Astrocyte (in vitro differentiated cells and primary cell): ENCODE data around the gene CFL1. TPM values are rescaled to one million over a fixed set of nuclear protein-coding genes. Genes with fewer than 3 reads are reported as not detected.

ENCODE experiments used
- DNase-seq: peaks from one replicate; pipeline ENCODE4 v3.0.0-alpha.2; 2010; ENCODE audit warnings: low read depth
- FAIRE-seq: peaks from 2 replicates; lab custom pipeline; 2011; peaks lifted over from hg19 to GRCh38; lab: Jason Lieb, UNC
- H2AFZ ChIP-seq: 2 replicates; pipeline ENCODE4 v1.6.0; 2012; ENCODE audit warnings: low read depth, low read length, inconsistent platforms
- H3K27ac ChIP-seq: 2 replicates; pipeline ENCODE4 v1.5.1; 2011; ENCODE audit warnings: low read depth, low read length, inconsistent platforms
- H3K27me3 ChIP-seq: 2 replicates; pipeline ENCODE4 v1.6.0; 2011; ENCODE audit warnings: low read length, inconsistent platforms; ENCODE audit not compliant: insufficient read depth
- H3K36me3 ChIP-seq: 2 replicates; pipeline ENCODE4 v1.5.1; 2011; ENCODE audit warnings: low read length, inconsistent platforms; ENCODE audit not compliant: insufficient read depth
- H3K4me1 ChIP-seq: 2 replicates; pipeline ENCODE4 v1.5.1; 2011; ENCODE audit warnings: low read length, inconsistent platforms; ENCODE audit not compliant: insufficient read depth
- H3K4me2 ChIP-seq: 2 replicates; pipeline ENCODE4 v1.6.0; 2012; ENCODE audit warnings: low read length, inconsistent platforms
- H3K4me3 ChIP-seq: 2 replicates; pipeline ENCODE4 v1.5.1; 2011; ENCODE audit warnings: low read depth, mild to moderate bottlenecking, low read length, inconsistent platforms; ENCODE audit not compliant: insufficient read depth
- H3K79me2 ChIP-seq: 2 replicates; pipeline ENCODE4 v1.6.0; 2012; ENCODE audit warnings: mild to moderate bottlenecking, low read length, inconsistent platforms; ENCODE audit not compliant: insufficient read depth
- H3K9ac ChIP-seq: 2 replicates; pipeline ENCODE4 v1.6.0; 2012; ENCODE audit warnings: mild to moderate bottlenecking, low read length, inconsistent platforms
- H3K9me3 ChIP-seq: 2 replicates; pipeline ENCODE4 v1.5.1; 2012; ENCODE audit warnings: low read depth, mild to moderate bottlenecking, low read length, inconsistent platforms; ENCODE audit not compliant: insufficient read depth
- H4K20me1 ChIP-seq: 2 replicates; pipeline ENCODE4 v1.6.0; 2012; ENCODE audit warnings: low read length, inconsistent platforms; ENCODE audit not compliant: insufficient read depth
- H3K27ac Mint-ChIP-seq: one replicate; pipeline ENCODE4 v1.8.0; 2021; ENCODE audit warnings: mild to moderate bottlenecking, mixed read lengths; ENCODE audit not compliant: unreplicated experiment
- H3K27me3 Mint-ChIP-seq: one replicate; pipeline ENCODE4 v1.8.0; 2021; ENCODE audit warnings: low read depth, mixed read lengths; ENCODE audit not compliant: unreplicated experiment
- H3K36me3 Mint-ChIP-seq: one replicate; pipeline ENCODE4 v1.8.0; 2021; ENCODE audit warnings: low read depth, mixed read lengths; ENCODE audit not compliant: unreplicated experiment
- H3K4me1 Mint-ChIP-seq: one replicate; pipeline ENCODE4 v1.8.0; 2021; ENCODE audit warnings: low read depth, mixed read lengths; ENCODE audit not compliant: unreplicated experiment
- H3K4me3 Mint-ChIP-seq: one replicate; pipeline ENCODE4 v1.8.0; 2021; ENCODE audit warnings: mild to moderate bottlenecking, moderate library complexity, mixed read lengths; ENCODE audit not compliant: unreplicated experiment
- H3K9me3 Mint-ChIP-seq: one replicate; pipeline ENCODE4 v1.8.0; 2021; ENCODE audit warnings: mild to moderate bottlenecking, mixed read lengths; ENCODE audit not compliant: unreplicated experiment
- EZH2 ChIP-seq: IDR thresholded peaks from 2 replicates; pipeline ENCODE4 v1.6.1; 2012; ENCODE audit warnings: mild to moderate bottlenecking, low read length, inconsistent platforms; ENCODE audit not compliant: insufficient read depth
- total RNA-seq: library from RNA; stranded (reverse); gene quantifications from 2 replicates; pipeline ENCODE4 v1.2.1, GENCODE V29; 2021
- TF ChIP-seq, protein P1 (sequence below): IDR thresholded peaks from 2 replicates; pipeline ENCODE4 v1.5.1; 2011; ENCODE audit warnings: low read depth, mild to moderate bottlenecking, inconsistent platforms, low read length, moderate library complexity; ENCODE audit not compliant: insufficient read depth

Gene CFL1
- total RNA-seq, 1 donor from 2014 or later = 1,931 TPM

DNA sequence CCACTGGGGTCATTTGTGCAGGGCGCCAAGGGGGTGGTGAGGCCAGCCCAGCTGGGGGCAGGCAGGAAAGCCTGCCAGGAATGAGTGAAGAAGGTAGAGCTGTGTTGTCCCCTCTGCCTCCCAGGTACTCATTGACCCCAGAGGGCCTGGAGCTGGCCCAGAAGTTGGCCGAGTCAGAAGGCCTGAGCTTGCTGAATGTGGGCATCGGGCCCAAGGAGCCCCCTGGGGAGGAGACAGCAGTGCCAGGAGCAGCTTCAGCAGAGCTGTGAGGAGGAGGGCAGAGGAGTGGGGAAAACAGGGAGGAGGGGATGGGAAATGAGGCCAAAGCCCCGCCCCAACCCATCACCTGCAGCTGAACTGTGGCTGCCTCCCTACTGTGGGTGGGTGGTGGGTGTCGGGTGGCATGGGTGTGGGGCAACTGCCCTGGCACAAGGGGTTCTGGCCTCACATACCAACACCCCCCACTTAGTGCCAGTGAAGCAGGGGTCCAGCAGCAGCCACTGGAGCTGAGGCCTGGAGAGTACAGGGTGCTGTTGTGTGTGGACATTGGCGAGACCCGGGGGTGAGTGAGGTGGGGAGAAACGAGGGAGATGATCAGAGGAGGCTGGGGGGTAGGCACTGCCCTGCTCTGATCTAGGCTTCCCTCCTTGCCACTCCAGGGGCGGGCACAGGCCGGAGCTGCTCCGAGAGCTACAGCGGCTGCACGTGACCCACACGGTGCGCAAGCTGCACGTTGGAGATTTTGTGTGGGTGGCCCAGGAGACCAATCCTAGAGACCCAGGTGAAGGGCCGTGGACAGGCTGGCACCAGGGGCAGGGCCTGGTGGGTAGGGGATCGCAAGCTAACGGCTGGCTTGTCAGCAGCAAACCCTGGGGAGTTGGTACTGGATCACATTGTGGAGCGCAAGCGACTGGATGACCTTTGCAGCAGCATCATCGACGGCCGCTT lies 5.2 kb upstream of the CFL1 start:
- Histone ChIP-seq H3K36me3 (peaks cover 26% of the 10 kb centered on the region), H3K4me3 (no peak overlapping the region), H3K27me3 (no peaks in the 10 kb centered on the region), H3K79me2 (peaks cover 42% of the 10 kb centered on the region), H3K9ac (peak overlapping the region; percentile 89), H4K20me1 (peaks cover 64% of the 10 kb centered on the region), H2AFZ (no peak overlapping the region), H3K4me1 (peaks cover 39% of the 10 kb centered on the region), H3K4me2 (peak overlapping the region; percentile 96), H3K27ac (no peak overlapping the region), H3K9me3 (no peaks in the 10 kb centered on the region)
- Mint-ChIP-seq H3K27me3 (no peaks in the 10 kb centered on the region), H3K27ac (peak overlapping the region; percentile 47), H3K4me1 (peaks cover 16% of the 10 kb centered on the region), H3K9me3 (no peaks in the 10 kb centered on the region), H3K4me3 (peak overlapping the region; percentile 95), H3K36me3 (peaks cover 13% of the 10 kb centered on the region)
- FAIRE-seq (no peak), DNase-seq (no peak)
- no peak for TF ChIP-seq EZH2
- TF ChIP-seq, protein P1, sequence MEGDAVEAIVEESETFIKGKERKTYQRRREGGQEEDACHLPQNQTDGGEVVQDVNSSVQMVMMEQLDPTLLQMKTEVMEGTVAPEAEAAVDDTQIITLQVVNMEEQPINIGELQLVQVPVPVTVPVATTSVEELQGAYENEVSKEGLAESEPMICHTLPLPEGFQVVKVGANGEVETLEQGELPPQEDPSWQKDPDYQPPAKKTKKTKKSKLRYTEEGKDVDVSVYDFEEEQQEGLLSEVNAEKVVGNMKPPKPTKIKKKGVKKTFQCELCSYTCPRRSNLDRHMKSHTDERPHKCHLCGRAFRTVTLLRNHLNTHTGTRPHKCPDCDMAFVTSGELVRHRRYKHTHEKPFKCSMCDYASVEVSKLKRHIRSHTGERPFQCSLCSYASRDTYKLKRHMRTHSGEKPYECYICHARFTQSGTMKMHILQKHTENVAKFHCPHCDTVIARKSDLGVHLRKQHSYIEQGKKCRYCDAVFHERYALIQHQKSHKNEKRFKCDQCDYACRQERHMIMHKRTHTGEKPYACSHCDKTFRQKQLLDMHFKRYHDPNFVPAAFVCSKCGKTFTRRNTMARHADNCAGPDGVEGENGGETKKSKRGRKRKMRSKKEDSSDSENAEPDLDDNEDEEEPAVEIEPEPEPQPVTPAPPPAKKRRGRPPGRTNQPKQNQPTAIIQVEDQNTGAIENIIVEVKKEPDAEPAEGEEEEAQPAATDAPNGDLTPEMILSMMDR = no peak

DNA sequence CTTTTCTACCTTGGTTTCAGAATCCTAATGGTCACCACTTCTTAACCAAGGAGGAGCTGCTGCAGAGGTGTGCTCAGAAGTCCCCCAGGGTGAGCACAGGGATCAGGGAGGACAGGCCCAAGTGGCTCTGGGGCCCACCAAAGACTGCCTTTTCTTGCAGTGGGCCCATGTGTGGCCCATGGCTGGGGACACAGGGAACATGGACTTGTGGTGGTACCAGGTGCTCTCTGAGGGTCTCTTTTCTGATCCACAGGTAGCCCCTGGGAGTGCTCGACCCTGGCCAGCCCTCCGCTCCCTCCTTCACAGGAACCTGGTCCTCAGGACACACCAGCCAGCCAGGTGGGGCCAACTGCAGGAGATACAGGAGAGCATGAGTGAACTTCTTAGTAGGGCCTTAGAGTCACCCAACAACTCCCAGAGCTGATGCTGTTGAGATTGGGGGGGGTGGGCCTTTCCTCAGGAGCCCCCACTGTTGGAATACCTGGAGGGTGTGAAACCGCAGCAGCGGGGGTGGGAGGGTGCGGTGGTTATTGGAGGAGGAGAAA lies 4.3 kb upstream of the CFL1 start:
- Mint-ChIP-seq H3K4me3 (peak overlapping the region; percentile 95), H3K4me1 (peaks cover 12% of the 10 kb centered on the region), H3K36me3 (peaks cover 8% of the 10 kb centered on the region), H3K9me3 (no peaks in the 10 kb centered on the region), H3K27ac (no peak overlapping the region), H3K27me3 (no peaks in the 10 kb centered on the region)
- peaks cover 58% of the 10 kb centered on the region for H4K20me1 ChIP-seq
- TF ChIP-seq, protein P1 = no peak
- no peak for TF ChIP-seq EZH2
- no peaks in the 10 kb centered on the region for H3K27me3 ChIP-seq
- no peak for DNase-seq
- peak overlapping the region; percentile 89 for H3K9ac ChIP-seq
- H2AFZ ChIP-seq = no peak overlapping the region
- no peak overlapping the region for H3K27ac ChIP-seq
- peaks cover 26% of the 10 kb centered on the region for H3K36me3 ChIP-seq
- H3K9me3 ChIP-seq = no peaks in the 10 kb centered on the region
- H3K4me3 ChIP-seq = peak overlapping the region; percentile 98
- H3K79me2 ChIP-seq = peaks cover 49% of the 10 kb centered on the region
- peaks cover 37% of the 10 kb centered on the region for H3K4me1 ChIP-seq
- FAIRE-seq = no peak
- peak overlapping the region; percentile 96 for H3K4me2 ChIP-seq
